CD14-positive monocyte (primary cell): ENCODE measurements around the gene LAMC1. TPM values are rescaled to one million over a fixed set of nuclear protein-coding genes. Genes with fewer than 3 reads are reported as not detected.

Source experiments
- DNase-seq, 3 donors: peaks; one replicate each; pipeline ENCODE4 v3.0.0-alpha.2; 2011 to 2022
- H2AFZ ChIP-seq: 2 replicates; pipeline ENCODE4 v1.6.0; 2012; ENCODE audit warnings: mild to moderate bottlenecking, low read depth, low read length, inconsistent platforms; ENCODE audit not compliant: insufficient read depth, poor library complexity, severe bottlenecking
- H3K27ac ChIP-seq, 2 donors: 1 replicate in 1 of 2; 2 replicates in 1 of 2; pipeline ENCODE4 v1.5.1; 2012 to 2013; ENCODE audit warnings: low read length in 2 of 2, control low read depth in 1 of 2, inconsistent platforms in 1 of 2, low read depth in 1 of 2, mild to moderate bottlenecking in 1 of 2
- H3K27me3 ChIP-seq, 2 donors: one replicate each; pipeline versions ENCODE4 v1.6.0 to v1.6.1; 2011 to 2013; ENCODE audit warnings: low read length in 2 of 2; ENCODE audit not compliant: control insufficient read depth in 2 of 2, insufficient read depth in 2 of 2
- H3K36me3 ChIP-seq, 2 donors: replicated peaks in 1 of 2; 1 replicate in 1 of 2; 2 replicates in 1 of 2; pipeline versions ENCODE4 v1.5.1 to v1.6.1; 2012 to 2013; ENCODE audit warnings: low read length in 2 of 2, control low read depth in 1 of 2, inconsistent platforms in 1 of 2, mild to moderate bottlenecking in 1 of 2; ENCODE audit not compliant: insufficient read depth in 2 of 2, control insufficient read depth in 1 of 2
- H3K4me1 ChIP-seq, 2 donors: 1 replicate in 1 of 2; 2 replicates in 1 of 2; pipeline versions ENCODE4 v1.5.1 to v1.6.1; 2012 to 2013; ENCODE audit warnings: low read length in 2 of 2, control low read depth in 1 of 2, inconsistent platforms in 1 of 2, mild to moderate bottlenecking in 1 of 2, moderate library complexity in 1 of 2; ENCODE audit not compliant: insufficient read depth in 2 of 2, control insufficient read depth in 1 of 2
- H3K4me2 ChIP-seq: replicated peaks from 2 replicates; pipeline ENCODE3; 2012; ENCODE audit warnings: low read length, moderate library complexity, mild to moderate bottlenecking; ENCODE audit not compliant: poor library complexity, severe bottlenecking; ENCODE audit errors: extremely low read depth
- H3K4me3 ChIP-seq, 3 experiments: fragments of 200-600 bp in 1 of 3; sonication (generic) in 1 of 3; replicated peaks in 1 of 3; 1 replicate in 2 of 3; 2 replicates in 1 of 3; pipeline ENCODE4 v1.5.1; 2011 to 2013; ENCODE audit warnings: low read length in 3 of 3, mild to moderate bottlenecking in 3 of 3, control low read depth in 2 of 3, low read depth in 2 of 3, inconsistent platforms in 1 of 3, moderate library complexity in 1 of 3
- H3K79me2 ChIP-seq: 2 replicates; pipeline ENCODE4 v1.6.0; 2012; ENCODE audit warnings: mild to moderate bottlenecking, control low read depth, inconsistent platforms, low read length, moderate library complexity; ENCODE audit not compliant: insufficient read depth
- H3K9ac ChIP-seq: 2 replicates; pipeline ENCODE4 v1.6.0; 2017; ENCODE audit warnings: low read length, mild to moderate bottlenecking; ENCODE audit not compliant: insufficient read depth, poor library complexity, severe bottlenecking
- H3K9me3 ChIP-seq, 2 donors: replicated peaks in 1 of 2; 1 replicate in 1 of 2; 2 replicates in 1 of 2; pipeline versions ENCODE4 v1.5.1 to v1.6.1; 2012 to 2013; ENCODE audit warnings: low read length in 2 of 2, control low read depth in 1 of 2; ENCODE audit not compliant: control insufficient read depth in 1 of 2, insufficient read depth in 1 of 2
- H4K20me1 ChIP-seq: 2 replicates; pipeline ENCODE4 v1.6.0; 2012; ENCODE audit warnings: mild to moderate bottlenecking, low read length, control low read depth, moderate library complexity; ENCODE audit not compliant: insufficient read depth
- H3K27ac Mint-ChIP-seq, 7 donors: one replicate each; pipeline ENCODE4 v1.8.0; 2020; ENCODE audit warnings: mild to moderate bottlenecking in 7 of 7, mixed read lengths in 7 of 7, moderate library complexity in 6 of 7, inconsistent platforms in 2 of 7
- H3K27me3 Mint-ChIP-seq, 3 donors: one replicate each; pipeline ENCODE4 v1.8.0; 2021 to 2022; ENCODE audit warnings: low read depth in 3 of 3, mild to moderate bottlenecking in 3 of 3, mixed read lengths in 3 of 3, moderate library complexity in 3 of 3, inconsistent platforms in 1 of 3
- H3K36me3 Mint-ChIP-seq, 2 donors: one replicate each; pipeline ENCODE4 v1.8.0; 2020; ENCODE audit warnings: mixed read lengths in 2 of 2, inconsistent platforms in 1 of 2, mild to moderate bottlenecking in 1 of 2
- H3K4me1 Mint-ChIP-seq: one replicate; pipeline ENCODE4 v1.8.0; 2020; ENCODE audit warnings: mild to moderate bottlenecking, mixed read lengths
- H3K4me3 Mint-ChIP-seq, 2 donors: one replicate each; pipeline ENCODE4 v1.8.0; 2020; ENCODE audit warnings: mild to moderate bottlenecking in 2 of 2, mixed read lengths in 2 of 2, moderate library complexity in 1 of 2
- H3K9me3 Mint-ChIP-seq, 7 donors: one replicate each; pipeline ENCODE4 v1.8.0; 2020 to 2022; ENCODE audit warnings: mixed read lengths in 7 of 7, mild to moderate bottlenecking in 6 of 7, moderate library complexity in 6 of 7, inconsistent platforms in 2 of 7
- WGBS: methylation state at CpG from one replicate; pipeline ENCODE4 v1.1.5; 2013; ENCODE audit warnings: missing lambda C conversion rate; ENCODE audit not compliant: insufficient coverage; 5-methylcytosine and 5-hydroxymethylcytosine counted together
- intact Hi-C, 2 donors: fragments of 100-400 bp; cut with micrococcal nuclease; formaldehyde crosslinking; loops; one replicate each; pipeline versions ENCODE4 v1.15.0 to v1.15.1; 2023
- polyA plus RNA-seq, 3 donors: library from polyadenylated mRNA; depleted of rRNA in 1 of 3; unstranded in 2 of 3; stranded (reverse) in 1 of 3; fragments of 300-500 nt in 2 of 3; fragments of >200 nt in 1 of 3; fragmentation: Illumina TruSeq in 2 of 3; gene quantifications; 1 replicate in 2 of 3; 2 replicates in 1 of 3; pipeline ENCODE4 v1.2.3, GENCODE V29; 2012 to 2021
- TF ChIP-seq, protein P1 (sequence below): fragments of 200-600 bp; IDR thresholded peaks from one replicate; pipeline ENCODE4 v1.8.0; 2022; ENCODE audit warnings: antibody characterized with exemption, mild to moderate bottlenecking

LAMC1 gene
- polyA plus RNA-seq, 3 donors: 0.34 to 1.7 (median 0.95) TPM

DNA sequence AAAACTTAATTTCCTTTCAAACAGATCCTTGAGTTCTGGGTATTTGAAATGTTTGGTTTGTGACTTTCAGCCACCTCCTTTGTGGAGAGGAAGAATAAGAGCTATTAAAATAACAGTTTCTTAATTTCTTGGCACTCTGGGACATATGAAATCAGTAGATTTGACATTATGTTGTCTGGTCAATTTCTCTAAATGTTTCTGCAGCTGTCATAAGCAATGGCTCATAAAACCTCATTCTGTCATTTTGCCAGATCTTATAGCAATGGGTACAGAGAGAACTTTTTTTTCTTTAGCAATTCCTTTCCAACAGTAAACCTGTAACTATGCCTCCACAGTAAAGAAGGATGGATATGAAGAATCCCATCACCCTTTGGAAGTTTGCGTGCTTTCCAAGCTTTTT, 52.6 kb downstream of the LAMC1 start:
- peaks cover 0 to 4% (median 2%) of the 10 kb centered on the region in 3 donors for H3K27me3 Mint-ChIP-seq
- H3K4me3 Mint-ChIP-seq: no peak overlapping the region
- intact Hi-C loops: no loop called here

DNA sequence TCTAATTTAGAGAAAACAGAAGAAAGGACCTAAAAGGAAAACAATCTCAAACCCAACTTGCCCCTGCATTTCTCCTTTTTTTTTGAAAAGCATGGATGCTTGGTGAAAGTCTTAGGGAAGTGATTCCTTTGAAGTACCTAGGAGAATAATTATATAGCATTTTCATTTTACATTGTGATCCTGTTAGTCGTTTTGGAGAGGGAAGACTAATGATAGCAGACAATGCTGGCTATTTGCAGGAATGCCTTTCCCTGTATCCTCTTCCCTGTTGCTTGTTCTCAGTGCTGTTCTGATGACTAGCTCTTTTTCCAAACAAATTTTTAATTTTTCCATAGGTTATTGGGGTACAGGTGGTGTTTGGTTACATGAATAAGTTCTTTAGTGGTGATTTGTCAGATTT, 53.9 kb downstream of the LAMC1 start:
- H3K27me3 ChIP-seq: no peaks in the 10 kb centered on the region
- H3K36me3 Mint-ChIP-seq: no peaks in the 10 kb centered on the region
- no peaks in the 10 kb centered on the region for H3K9me3 Mint-ChIP-seq
- H3K4me2 ChIP-seq: no peak overlapping the region
- DNase-seq: no peak
- H3K79me2 ChIP-seq: no peaks in the 10 kb centered on the region
- WGBS: 100% methylated on average over 1 of the region's 1 CpG
- no peak overlapping the region for H3K27ac ChIP-seq
- H2AFZ ChIP-seq: no peak overlapping the region
- H3K27ac Mint-ChIP-seq: no peak overlapping the region
- H3K9me3 ChIP-seq: no peaks in the 10 kb centered on the region
- no peaks in the 10 kb centered on the region for H4K20me1 ChIP-seq
- H3K4me3 ChIP-seq: no peak overlapping the region
- H3K4me1 ChIP-seq: no peaks in the 10 kb centered on the region
- TF ChIP-seq, protein P1, sequence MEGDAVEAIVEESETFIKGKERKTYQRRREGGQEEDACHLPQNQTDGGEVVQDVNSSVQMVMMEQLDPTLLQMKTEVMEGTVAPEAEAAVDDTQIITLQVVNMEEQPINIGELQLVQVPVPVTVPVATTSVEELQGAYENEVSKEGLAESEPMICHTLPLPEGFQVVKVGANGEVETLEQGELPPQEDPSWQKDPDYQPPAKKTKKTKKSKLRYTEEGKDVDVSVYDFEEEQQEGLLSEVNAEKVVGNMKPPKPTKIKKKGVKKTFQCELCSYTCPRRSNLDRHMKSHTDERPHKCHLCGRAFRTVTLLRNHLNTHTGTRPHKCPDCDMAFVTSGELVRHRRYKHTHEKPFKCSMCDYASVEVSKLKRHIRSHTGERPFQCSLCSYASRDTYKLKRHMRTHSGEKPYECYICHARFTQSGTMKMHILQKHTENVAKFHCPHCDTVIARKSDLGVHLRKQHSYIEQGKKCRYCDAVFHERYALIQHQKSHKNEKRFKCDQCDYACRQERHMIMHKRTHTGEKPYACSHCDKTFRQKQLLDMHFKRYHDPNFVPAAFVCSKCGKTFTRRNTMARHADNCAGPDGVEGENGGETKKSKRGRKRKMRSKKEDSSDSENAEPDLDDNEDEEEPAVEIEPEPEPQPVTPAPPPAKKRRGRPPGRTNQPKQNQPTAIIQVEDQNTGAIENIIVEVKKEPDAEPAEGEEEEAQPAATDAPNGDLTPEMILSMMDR: no peak
- no peaks in the 10 kb centered on the region for H3K4me1 Mint-ChIP-seq
- H3K9ac ChIP-seq: no peak overlapping the region
- H3K27me3 Mint-ChIP-seq: peaks cover 0 to 4% (median 2%) of the 10 kb centered on the region in 3 donors
- intact Hi-C loops: no loop called here
- no peak overlapping the region for H3K4me3 Mint-ChIP-seq
- no peaks in the 10 kb centered on the region for H3K36me3 ChIP-seq

More for the DNA sequence above, 52.6 kb downstream of the LAMC1 start:
- Histone ChIP-seq H4K20me1 (no peaks in the 10 kb centered on the region), H2AFZ (no peak overlapping the region), H3K9ac (no peak overlapping the region), H3K4me1 (no peaks in the 10 kb centered on the region), H3K4me2 (no peak overlapping the region), H3K9me3 (no peaks in the 10 kb centered on the region), H3K4me3 (no peak overlapping the region), H3K36me3 (no peaks in the 10 kb centered on the region), H3K27me3 (no peaks in the 10 kb centered on the region), H3K27ac (no peak overlapping the region), H3K79me2 (no peaks in the 10 kb centered on the region)
- Mint-ChIP-seq H3K9me3 (no peaks in the 10 kb centered on the region), H3K27ac (no peak overlapping the region), H3K4me1 (peaks cover 5% of the 10 kb centered on the region), H3K36me3 (no peaks in the 10 kb centered on the region)
- TF ChIP-seq, protein P1: no peak
- no CpG with 5 or more reads among the region's 1 CpG for WGBS
- no peak for DNase-seq
